Caki2 (cell line): ENCODE results near the gene FUT3. TPM values are rescaled to one million over a fixed set of nuclear protein-coding genes. Genes with fewer than 3 reads are reported as not detected.
A peak's percentile ranks its signal among the peaks of the same experiment; 100 is the strongest.
"Not testable (repeated sequence)": the region's sequence is repeated elsewhere in the genome, so short reads cannot be mapped to it uniquely, and the experiment has no call there.

Experiments
- DNase-seq: peaks from one replicate; pipeline ENCODE4 v3.0.0-alpha.2; 2015; ENCODE audit warnings: low read depth
- in situ Hi-C: cut with HindIII; loops from 2 replicates; pipeline ENCODE4 v1.10.0; 2016; ENCODE audit warnings: low sequenced_read_pairs, low pct_unique_long_range_greater_than_20kb, mixed read lengths
- total RNA-seq: library from RNA; depleted of rRNA; stranded (reverse); fragments of >200 nt; shearing (Covaris generic); gene quantifications from 2 replicates; pipeline ENCODE4 v1.2.3, GENCODE V29; 2014; ENCODE audit warnings: low replicate concordance

The FUT3 gene
- total RNA-seq, 1 experiment from 2014 or later = not detected

- in situ Hi-C loops, DNase-seq: not testable (repeated sequence)
These were observed 33.0 kb upstream of the FUT3 start for GRCh38 chr19:5884065-5884811.

GRCh38 chr19:5883157-5883873, 32.1 kb upstream of the FUT3 start:
- in situ Hi-C loops, DNase-seq: not testable (repeated sequence)

GRCh38 chr19:5882421-5882968, 31.2 kb upstream of the FUT3 start:
- DNase-seq = no peak
- in situ Hi-C loops = no loop called here

- DNase-seq = no peak
- in situ Hi-C loops = no loop called here
These were observed 30.5 kb upstream of the FUT3 start for GRCh38 chr19:5881543-5882299.

- no peak for DNase-seq
- in situ Hi-C loops = no loop called here
These were observed 29.4 kb upstream of the FUT3 start for GRCh38 chr19:5880604-5881078.

GRCh38 chr19:5880196-5880595, 28.9 kb upstream of the FUT3 start:
- no peak for DNase-seq
- in situ Hi-C loops = no loop called here

GRCh38 chr19:5877882-5878281, 26.6 kb upstream of the FUT3 start:
- DNase-seq = no peak
- in situ Hi-C loops = no loop called here

GRCh38 chr19:5877427-5877826, 26.2 kb upstream of the FUT3 start:
- DNase-seq = no peak
- in situ Hi-C loops = no loop called here

GRCh38 chr19:5874496-5874895, 23.2 kb upstream of the FUT3 start:
- in situ Hi-C loops = not testable (repeated sequence)
- peak; percentile 27 for DNase-seq

- DNase-seq = no peak
- in situ Hi-C loops = no loop called here
These were observed 22.5 kb upstream of the FUT3 start for GRCh38 chr19:5873617-5874199.

GRCh38 chr19:5870986-5871394, 19.7 kb upstream of the FUT3 start:
- in situ Hi-C loops = no loop called here
- no peak for DNase-seq

GRCh38 chr19:5867201-5868136, 16.2 kb upstream of the FUT3 start:
- in situ Hi-C loops = no loop called here

GRCh38 chr19:5865772-5866171, 14.5 kb upstream of the FUT3 start:
- DNase-seq = no peak
- in situ Hi-C loops = no loop called here

More at GRCh38 chr19:5867201-5868136, 16.2 kb upstream of the FUT3 start:
- no peak for DNase-seq

GRCh38 chr19:5864725-5865486, 13.7 kb upstream of the FUT3 start:
- no peak for DNase-seq
- in situ Hi-C loops = no loop called here

GRCh38 chr19:5864013-5864720, 12.9 kb upstream of the FUT3 start:
- no peak for DNase-seq
- in situ Hi-C loops = no loop called here

GRCh38 chr19:5863030-5863665, 11.9 kb upstream of the FUT3 start:
- in situ Hi-C loops = no loop called here
- DNase-seq = no peak
